ENCODE results near the gene RBMS3.
"Not testable (repeated sequence)": the region's sequence is repeated elsewhere in the genome, so short reads cannot be mapped to it uniquely, and the experiment has no call there.

The RBMS3 gene

DNA sequence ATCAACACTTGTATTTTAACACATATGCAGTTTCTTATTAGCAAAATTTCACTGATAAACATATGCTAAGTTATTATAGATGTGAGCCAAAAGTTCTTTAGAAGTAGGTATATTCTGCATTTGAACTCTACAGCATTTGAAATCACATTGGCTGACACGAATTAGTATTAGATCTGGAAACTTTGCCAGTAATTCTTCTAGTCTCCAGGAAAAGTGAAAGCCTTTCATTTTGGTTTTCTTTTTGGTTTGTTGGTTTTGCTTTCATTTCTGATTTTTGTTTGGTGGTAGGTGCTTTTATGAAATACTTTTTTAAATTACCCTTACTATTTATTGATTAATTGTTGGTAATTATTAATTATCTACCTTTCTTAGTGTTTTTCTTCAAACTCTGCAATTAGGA is 72.9 kb downstream of the RBMS3 start:
- H3K4me3 ChIP-seq (ENCODE audit: low read length): no peak overlapping the region
- no peak for DNase-seq (ENCODE audit: low read depth, low spot score)
- no peaks in the 10 kb centered on the region for H3K9me3 ChIP-seq (ENCODE audit: control insufficient read depth, insufficient read depth, low read length)
- no peak overlapping the region for H3K27ac ChIP-seq (ENCODE audit: low read length)
- H3K27me3 ChIP-seq (ENCODE audit: control insufficient read depth, insufficient read depth, low read length): no peaks in the 10 kb centered on the region
- WGBS (ENCODE audit: insufficient coverage, insufficient read length): no CpG with 5 or more reads among the region's 1 CpG
- H3K36me3 ChIP-seq (ENCODE audit: control insufficient read depth, insufficient read depth, low read length): no peaks in the 10 kb centered on the region
- H3K4me1 ChIP-seq (ENCODE audit: control insufficient read depth, insufficient read depth, low read length): no peaks in the 10 kb centered on the region

GRCh38 chr3:29354894-29355293 is 74.0 kb downstream of the RBMS3 start:
- no peaks in the 10 kb centered on the region for H3K27me3 ChIP-seq (ENCODE audit: control insufficient read depth, insufficient read depth, low read length)
- no peaks in the 10 kb centered on the region for H3K36me3 ChIP-seq (ENCODE audit: control insufficient read depth, insufficient read depth, low read length)
- H3K27ac ChIP-seq (ENCODE audit: low read length): no peak overlapping the region
- DNase-seq (ENCODE audit: low read depth, low spot score): no peak
- no peaks in the 10 kb centered on the region for H3K9me3 ChIP-seq (ENCODE audit: control insufficient read depth, insufficient read depth, low read length)
- H3K4me1 ChIP-seq (ENCODE audit: control insufficient read depth, insufficient read depth, low read length): no peaks in the 10 kb centered on the region
- H3K4me3 ChIP-seq (ENCODE audit: low read length): no peak overlapping the region

GRCh38 chr3:29356062-29356461 is 75.2 kb downstream of the RBMS3 start:
- no peak overlapping the region for H3K27ac ChIP-seq (ENCODE audit: low read length)
- DNase-seq (ENCODE audit: low read depth, low spot score): no peak
- no peaks in the 10 kb centered on the region for H3K36me3 ChIP-seq (ENCODE audit: control insufficient read depth, insufficient read depth, low read length)
- no peaks in the 10 kb centered on the region for H3K27me3 ChIP-seq (ENCODE audit: control insufficient read depth, insufficient read depth, low read length)
- H3K4me1 ChIP-seq (ENCODE audit: control insufficient read depth, insufficient read depth, low read length): no peaks in the 10 kb centered on the region
- WGBS (ENCODE audit: insufficient coverage, insufficient read length): no CpG with 5 or more reads among the region's 3 CpGs
- no peaks in the 10 kb centered on the region for H3K9me3 ChIP-seq (ENCODE audit: control insufficient read depth, insufficient read depth, low read length)
- no peak overlapping the region for H3K4me3 ChIP-seq (ENCODE audit: low read length)

GRCh38 chr3:29360289-29360688 is 79.4 kb downstream of the RBMS3 start:
- not testable (repeated sequence) for H3K27ac ChIP-seq (ENCODE audit: low read length); H3K27me3 ChIP-seq (ENCODE audit: control insufficient read depth, insufficient read depth, low read length); H3K36me3 ChIP-seq (ENCODE audit: control insufficient read depth, insufficient read depth, low read length); DNase-seq (ENCODE audit: low read depth, low spot score); H3K4me1 ChIP-seq (ENCODE audit: control insufficient read depth, insufficient read depth, low read length); H3K9me3 ChIP-seq (ENCODE audit: control insufficient read depth, insufficient read depth, low read length); H3K4me3 ChIP-seq (ENCODE audit: low read length)
- WGBS (ENCODE audit: insufficient coverage, insufficient read length): no CpG with 5 or more reads among the region's 2 CpGs

DNA sequence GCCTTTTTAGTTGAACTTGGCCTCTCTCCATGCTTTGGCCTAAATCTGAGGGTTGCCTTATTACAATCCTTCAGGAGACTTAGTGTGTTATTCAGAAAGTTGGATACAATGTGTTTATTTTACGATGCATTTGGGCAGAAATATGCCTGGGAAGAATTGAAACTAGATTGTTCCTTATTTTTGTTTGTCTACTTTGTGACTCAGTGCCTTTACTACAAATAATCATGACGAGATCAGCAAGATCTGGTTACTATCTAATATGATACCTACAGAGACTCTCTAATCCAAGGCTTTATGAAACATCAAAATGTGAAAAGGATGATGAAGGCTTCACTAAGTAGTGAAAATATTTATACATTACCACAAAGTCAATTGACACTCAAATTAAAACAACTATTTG is 82.2 kb downstream of the RBMS3 start:
- no peak overlapping the region for H3K27ac ChIP-seq (ENCODE audit: low read length)
- no peaks in the 10 kb centered on the region for H3K36me3 ChIP-seq (ENCODE audit: control insufficient read depth, insufficient read depth, low read length)
- no peak overlapping the region for H3K4me3 ChIP-seq (ENCODE audit: low read length)
- H3K27me3 ChIP-seq (ENCODE audit: control insufficient read depth, insufficient read depth, low read length): no peaks in the 10 kb centered on the region
- WGBS (ENCODE audit: insufficient coverage, insufficient read length): no CpG with 5 or more reads among the region's 2 CpGs
- DNase-seq (ENCODE audit: low read depth, low spot score): no peak
- H3K4me1 ChIP-seq (ENCODE audit: control insufficient read depth, insufficient read depth, low read length): no peaks in the 10 kb centered on the region
- no peaks in the 10 kb centered on the region for H3K9me3 ChIP-seq (ENCODE audit: control insufficient read depth, insufficient read depth, low read length)

DNA sequence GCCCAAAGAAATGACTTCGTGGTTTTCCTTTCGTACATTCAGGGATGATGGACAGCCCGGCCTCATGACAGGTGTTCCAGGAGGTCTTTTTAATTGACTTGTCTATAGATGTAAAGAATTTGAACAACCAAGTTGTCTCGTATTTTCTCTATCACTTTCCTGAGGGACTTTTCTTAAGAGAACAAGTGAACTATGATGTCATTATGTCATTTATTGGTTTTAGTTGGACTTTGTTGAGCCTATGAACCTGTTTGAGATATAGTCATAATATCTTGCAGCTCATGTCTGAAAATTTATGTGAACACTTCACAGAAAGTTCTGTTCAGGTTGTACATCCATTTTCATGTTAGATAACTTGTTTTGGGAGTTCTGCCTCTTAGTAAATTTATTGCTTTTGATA is 89.2 kb downstream of the RBMS3 start:
- DNase-seq (ENCODE audit: low read depth, low spot score): no peak
- H3K4me3 ChIP-seq (ENCODE audit: low read length): no peak overlapping the region
- H3K27ac ChIP-seq (ENCODE audit: low read length): no peak overlapping the region
- no CpG with 5 or more reads among the region's 4 CpGs for WGBS (ENCODE audit: insufficient coverage, insufficient read length)
- no peaks in the 10 kb centered on the region for H3K36me3 ChIP-seq (ENCODE audit: control insufficient read depth, insufficient read depth, low read length)
- H3K4me1 ChIP-seq (ENCODE audit: control insufficient read depth, insufficient read depth, low read length): no peaks in the 10 kb centered on the region
- H3K27me3 ChIP-seq (ENCODE audit: control insufficient read depth, insufficient read depth, low read length): no peaks in the 10 kb centered on the region
- no peaks in the 10 kb centered on the region for H3K9me3 ChIP-seq (ENCODE audit: control insufficient read depth, insufficient read depth, low read length)

- H3K9me3 ChIP-seq (ENCODE audit: control insufficient read depth, insufficient read depth, low read length): no peaks in the 10 kb centered on the region
- no peak for DNase-seq (ENCODE audit: low read depth, low spot score)
- WGBS (ENCODE audit: insufficient coverage, insufficient read length): no CpG with 5 or more reads among the region's 4 CpGs
- H3K36me3 ChIP-seq (ENCODE audit: control insufficient read depth, insufficient read depth, low read length): no peaks in the 10 kb centered on the region
- H3K4me1 ChIP-seq (ENCODE audit: control insufficient read depth, insufficient read depth, low read length): no peaks in the 10 kb centered on the region
- H3K27ac ChIP-seq (ENCODE audit: low read length): no peak overlapping the region
- H3K4me3 ChIP-seq (ENCODE audit: low read length): no peak overlapping the region
- H3K27me3 ChIP-seq (ENCODE audit: control insufficient read depth, insufficient read depth, low read length): no peaks in the 10 kb centered on the region
These were observed 89.9 kb downstream of the RBMS3 start for GRCh38 chr3:29370476-29371420.

DNA sequence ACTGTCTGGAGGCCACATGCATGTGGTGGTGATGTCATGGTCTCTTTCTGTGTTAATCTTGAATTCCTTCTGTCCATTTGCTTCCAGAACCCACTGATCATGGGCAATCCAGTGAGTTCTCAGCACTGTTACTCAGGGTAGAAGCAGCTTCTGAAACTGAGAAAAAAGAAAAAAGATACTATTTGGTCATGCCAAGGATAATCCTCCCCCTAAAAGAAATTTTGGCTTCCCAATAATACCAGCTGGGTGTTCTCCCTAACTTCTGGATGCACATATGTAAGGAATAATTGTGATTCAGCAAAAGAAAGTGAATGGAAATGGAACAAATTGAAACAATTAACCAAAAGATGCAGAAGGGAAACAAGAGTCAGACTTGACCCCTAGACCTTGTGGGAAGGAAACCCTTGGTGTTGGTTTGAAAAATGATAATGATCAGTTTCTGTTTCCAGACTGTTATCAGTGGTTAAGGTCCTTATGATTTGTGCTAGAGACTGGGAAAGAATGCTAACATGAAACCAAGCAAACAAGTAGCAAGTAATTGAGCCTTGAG is 92.3 kb downstream of the RBMS3 start:
- Histone ChIP-seq H3K27ac (ENCODE audit: low read length) (no peak overlapping the region), H3K9me3 (ENCODE audit: control insufficient read depth, insufficient read depth, low read length) (no peaks in the 10 kb centered on the region), H3K4me1 (ENCODE audit: control insufficient read depth, insufficient read depth, low read length) (no peaks in the 10 kb centered on the region), H3K4me3 (ENCODE audit: low read length) (no peak overlapping the region), H3K36me3 (ENCODE audit: control insufficient read depth, insufficient read depth, low read length) (no peaks in the 10 kb centered on the region), H3K27me3 (ENCODE audit: control insufficient read depth, insufficient read depth, low read length) (no peaks in the 10 kb centered on the region)
- no peak for DNase-seq (ENCODE audit: low read depth, low spot score)

DNA sequence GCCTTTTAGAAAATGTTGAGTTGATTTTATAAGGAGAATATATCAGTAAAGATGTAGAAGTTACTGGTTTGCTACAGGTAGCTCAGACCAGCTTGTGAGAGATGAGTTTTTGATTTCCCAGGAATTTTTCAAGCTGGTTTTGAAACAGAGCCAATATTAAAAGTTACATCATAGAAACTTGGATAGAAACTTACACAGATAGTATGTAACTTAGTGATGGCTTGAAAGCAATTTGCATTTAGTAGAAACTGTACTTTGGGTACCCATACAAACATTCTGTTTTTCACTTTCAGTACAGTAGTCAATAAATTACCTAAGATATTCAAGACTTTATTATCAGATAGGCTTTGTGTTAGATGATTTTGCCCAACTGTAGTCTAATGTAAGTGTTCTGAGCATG is 93.4 kb downstream of the RBMS3 start:
- no peaks in the 10 kb centered on the region for H3K27me3 ChIP-seq (ENCODE audit: control insufficient read depth, insufficient read depth, low read length)
- no peaks in the 10 kb centered on the region for H3K4me1 ChIP-seq (ENCODE audit: control insufficient read depth, insufficient read depth, low read length)
- H3K4me3 ChIP-seq (ENCODE audit: low read length): no peak overlapping the region

DNA sequence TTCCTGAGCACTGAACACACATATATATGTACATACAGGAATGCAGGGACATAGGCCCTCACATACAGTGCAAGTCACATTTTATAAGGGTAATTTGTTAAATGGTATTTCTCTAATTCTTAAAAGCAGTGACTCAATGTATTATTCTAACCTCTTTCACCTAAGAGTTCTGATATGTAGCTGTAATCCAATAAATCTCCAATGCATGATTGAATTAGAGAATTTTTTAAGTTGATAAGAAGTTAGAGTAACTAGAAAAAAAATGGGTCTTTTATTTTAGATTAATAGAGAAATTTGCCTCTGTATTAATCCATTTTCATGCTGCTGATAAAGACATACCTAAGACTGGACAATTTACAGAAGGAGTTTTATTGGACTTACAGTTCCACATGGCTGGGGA is 98.2 kb downstream of the RBMS3 start:
- Histone ChIP-seq H3K36me3 (ENCODE audit: control insufficient read depth, insufficient read depth, low read length) (no peaks in the 10 kb centered on the region), H3K9me3 (ENCODE audit: control insufficient read depth, insufficient read depth, low read length) (no peaks in the 10 kb centered on the region), H3K27me3 (ENCODE audit: control insufficient read depth, insufficient read depth, low read length) (no peaks in the 10 kb centered on the region), H3K27ac (ENCODE audit: low read length) (no peak overlapping the region), H3K4me1 (ENCODE audit: control insufficient read depth, insufficient read depth, low read length) (no peaks in the 10 kb centered on the region), H3K4me3 (ENCODE audit: low read length) (no peak overlapping the region)
- DNase-seq (ENCODE audit: low read depth, low spot score): no peak

More for the DNA sequence above, 93.4 kb downstream of the RBMS3 start:
- Histone ChIP-seq H3K36me3 (ENCODE audit: control insufficient read depth, insufficient read depth, low read length) (no peaks in the 10 kb centered on the region), H3K27ac (ENCODE audit: low read length) (no peak overlapping the region), H3K9me3 (ENCODE audit: control insufficient read depth, insufficient read depth, low read length) (no peaks in the 10 kb centered on the region)
- no peak for DNase-seq (ENCODE audit: low read depth, low spot score)

- WGBS (ENCODE audit: insufficient coverage, insufficient read length): no CpG with 5 or more reads among the region's 1 CpG
- DNase-seq (ENCODE audit: low read depth, low spot score): no peak
- no peak overlapping the region for H3K27ac ChIP-seq (ENCODE audit: low read length)
These were observed 100.7 kb downstream of the RBMS3 start for GRCh38 chr3:29381595-29381994.

More at GRCh38 chr3:29381595-29381994, 100.7 kb downstream of the RBMS3 start:
- no peaks in the 10 kb centered on the region for H3K9me3 ChIP-seq (ENCODE audit: control insufficient read depth, insufficient read depth, low read length)
- H3K4me3 ChIP-seq (ENCODE audit: low read length): no peak overlapping the region
- H3K4me1 ChIP-seq (ENCODE audit: control insufficient read depth, insufficient read depth, low read length): no peaks in the 10 kb centered on the region
- no peaks in the 10 kb centered on the region for H3K36me3 ChIP-seq (ENCODE audit: control insufficient read depth, insufficient read depth, low read length)
- no peaks in the 10 kb centered on the region for H3K27me3 ChIP-seq (ENCODE audit: control insufficient read depth, insufficient read depth, low read length)

Measured in iPS DF 6.9 (cell line).